Activated CD8-positive, alpha-beta T cell treated with anti-CD3 and anti-CD28 coated beads for 36 hours (primary cell): ENCODE results near the gene ARHGAP25. TPM values are rescaled to one million over a fixed set of nuclear protein-coding genes. Genes with fewer than 3 reads are reported as not detected.

Experiments
- ATAC-seq: fragments of 200-7000 bp; cut with Tn5 transposase; one replicate; pipeline ENCODE4 v1.10.0; 2021; ENCODE audit warnings: mild to moderate bottlenecking, moderate library complexity
- CTCF ChIA-PET: fragments of 350-600 bp; sonication (Branson Sonifier 250); formaldehyde crosslinking; loops from one replicate; lab custom pipeline; 2021; ENCODE audit warnings: antibody characterized with exemption; lab: Charles Lee
- POLR2A ChIA-PET: fragments of 350-600 bp; sonication (Branson Sonifier 250); formaldehyde crosslinking; loops from one replicate; lab custom pipeline; 2021; ENCODE audit warnings: antibody characterized with exemption; lab: Charles Lee
- DNase-seq: peaks from one replicate; pipeline ENCODE4 v3.0.0-alpha.2; 2020
- H3K27ac Mint-ChIP-seq: one replicate; pipeline ENCODE4 v1.8.0; 2021; ENCODE audit warnings: mild to moderate bottlenecking, mixed read lengths
- H3K27me3 Mint-ChIP-seq: one replicate; pipeline ENCODE4 v1.8.0; 2021; ENCODE audit warnings: mixed read lengths
- H3K36me3 Mint-ChIP-seq: one replicate; pipeline ENCODE4 v1.8.0; 2021; ENCODE audit warnings: low read depth, mixed read lengths
- H3K4me1 Mint-ChIP-seq: one replicate; pipeline ENCODE4 v1.8.0; 2021; ENCODE audit warnings: low read depth, mixed read lengths
- H3K4me3 Mint-ChIP-seq: one replicate; pipeline ENCODE4 v1.8.0; 2021; ENCODE audit warnings: mild to moderate bottlenecking, moderate library complexity, mixed read lengths
- H3K9me3 Mint-ChIP-seq: one replicate; pipeline ENCODE4 v1.8.0; 2021; ENCODE audit warnings: mixed read lengths
- CTCF ChIP-seq: fragments of 200-600 bp; IDR thresholded peaks from one replicate; pipeline ENCODE4 v1.8.0; 2022; ENCODE audit warnings: antibody characterized with exemption, mild to moderate bottlenecking
- intact Hi-C: fragments of 100-400 bp; cut with micrococcal nuclease; formaldehyde crosslinking; loops from one replicate; pipeline ENCODE4 v1.10.0; 2022
- total RNA-seq, 2 experiments: library from RNA; stranded (reverse); gene quantifications; one replicate each; pipeline ENCODE4 v1.2.3, GENCODE V29; 2021

Gene ARHGAP25
- total RNA-seq, 2 experiments from 2014 or later = 59.3 to 61.5 TPM

- H3K27ac Mint-ChIP-seq = peak overlapping the region; percentile 99
- peak overlapping the region; percentile 75 for H3K4me3 Mint-ChIP-seq
- H3K9me3 Mint-ChIP-seq = no peaks in the 10 kb centered on the region
- peaks cover 84% of the 10 kb centered on the region for H3K4me1 Mint-ChIP-seq
- ATAC-seq (no peak), DNase-seq (peak; percentile 35)
- POLR2A ChIA-PET = interaction anchor here (0.8 to 2.8 kb wide), 7 partner anchors 9 to 54 kb away, joined by 3 to 11 read pairs (median 3); partner anchors contain the start of gene ARHGAP25
- H3K36me3 Mint-ChIP-seq = peaks cover 60% of the 10 kb centered on the region
- no peak for TF ChIP-seq CTCF
- intact Hi-C loops = no loop called here
- CTCF ChIA-PET = interaction anchor here (1.1 to 3.4 kb wide), 15 partner anchors 9 to 312 kb away, joined by 3 to 35 read pairs (median 4); no protein-coding TSS in a partner anchor
- no peaks in the 10 kb centered on the region for H3K27me3 Mint-ChIP-seq
These were observed 40.7 kb downstream of the ARHGAP25 start for GRCh38 chr2:68775272-68775842.

DNA sequence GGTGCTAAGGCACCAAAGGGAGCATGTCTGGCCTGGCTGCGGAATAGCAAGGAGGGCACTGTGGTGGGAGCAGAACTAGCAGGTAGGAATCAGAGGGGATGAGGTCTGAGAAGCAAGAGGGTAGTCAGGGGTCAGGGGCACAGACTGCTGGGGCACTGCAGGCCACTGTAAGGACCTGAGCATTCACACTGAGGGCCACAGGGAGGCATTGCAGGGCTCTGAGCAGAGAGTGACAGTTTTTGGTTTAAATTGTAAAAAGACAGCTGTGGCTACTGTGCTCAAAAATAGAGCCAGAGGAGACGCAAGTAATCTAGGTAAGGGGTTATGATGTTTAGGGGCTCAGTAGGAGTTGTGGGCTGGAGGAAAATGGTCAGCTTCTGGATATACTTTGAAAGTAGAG, 41.5 kb downstream of the ARHGAP25 start:
- no peak for DNase-seq
- no peaks in the 10 kb centered on the region for H3K27me3 Mint-ChIP-seq
- peaks cover 84% of the 10 kb centered on the region for H3K4me1 Mint-ChIP-seq
- no peak for ATAC-seq
- CTCF ChIA-PET = interaction anchor here (0.7 to 3.4 kb wide), 16 partner anchors 9 to 313 kb away, joined by 3 to 35 read pairs (median 5); no protein-coding TSS in a partner anchor
- intact Hi-C loops = no loop called here
- peak overlapping the region; percentile 99 for H3K27ac Mint-ChIP-seq
- H3K9me3 Mint-ChIP-seq = no peaks in the 10 kb centered on the region
- TF ChIP-seq CTCF = peak; percentile 33
- POLR2A ChIA-PET = interaction anchor here (0.6 to 2.8 kb wide), 7 partner anchors 10 to 159 kb away, joined by 3 to 11 read pairs (median 4); no protein-coding TSS in a partner anchor
- H3K36me3 Mint-ChIP-seq = peaks cover 65% of the 10 kb centered on the region
- peak overlapping the region; percentile 75 for H3K4me3 Mint-ChIP-seq

- Mint-ChIP-seq H3K27me3 (no peaks in the 10 kb centered on the region), H3K36me3 (peaks cover 62% of the 10 kb centered on the region), H3K4me1 (peaks cover 64% of the 10 kb centered on the region), H3K9me3 (no peaks in the 10 kb centered on the region), H3K4me3 (peak overlapping the region; percentile 26), H3K27ac (peak overlapping the region; percentile 84)
- intact Hi-C loops = no loop called here
- DNase-seq (no peak), ATAC-seq (no peak)
- CTCF ChIA-PET = interaction anchor here (1.0 to 2.5 kb wide), 10 partner anchors 9 to 59 kb away, joined by 3 to 8 read pairs (median 6); no protein-coding TSS in a partner anchor
- no peak for TF ChIP-seq CTCF
- POLR2A ChIA-PET = interaction anchor here (0.8 to 1.8 kb wide), 8 partner anchors 8 to 42 kb away, joined by 3 to 9 read pairs (median 4); no protein-coding TSS in a partner anchor
These were observed 45.0 kb downstream of the ARHGAP25 start for GRCh38 chr2:68779595-68779994.

DNA sequence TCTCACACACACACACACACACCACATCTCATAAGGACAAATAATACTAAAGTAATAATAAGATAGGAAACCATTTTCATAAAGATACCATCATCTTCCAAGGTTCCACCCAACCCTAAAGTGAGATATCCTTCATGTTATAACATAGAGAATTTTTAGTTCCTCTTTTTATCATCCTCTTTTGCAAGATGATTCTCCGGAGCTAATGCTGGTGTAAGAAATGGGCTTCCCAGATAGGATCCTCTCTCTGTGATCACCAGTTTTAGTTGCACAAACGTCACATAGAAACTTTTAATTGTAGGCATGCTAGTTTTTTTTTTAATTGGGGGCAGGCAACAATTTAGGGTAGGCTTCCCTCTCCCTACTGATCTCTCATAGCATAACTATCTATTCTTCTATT, 49.6 kb downstream of the ARHGAP25 start:
- DNase-seq (no peak), ATAC-seq (no peak)
- Mint-ChIP-seq H3K27ac (no peak overlapping the region), H3K9me3 (no peaks in the 10 kb centered on the region), H3K4me1 (peaks cover 33% of the 10 kb centered on the region), H3K36me3 (peaks cover 43% of the 10 kb centered on the region), H3K4me3 (no peak overlapping the region), H3K27me3 (no peaks in the 10 kb centered on the region)
- ChIA-PET POLR2A (interaction anchor here (1.4 kb wide), 1 partner anchor 14 kb away, joined by 4 read pairs; no protein-coding TSS in a partner anchor), CTCF (interaction anchor here (1.3 to 7.1 kb wide), 4 partner anchors 8 to 296 kb away, joined by 3 to 44 read pairs (median 6); no protein-coding TSS in a partner anchor)
- intact Hi-C loops = no loop called here
- no peak for TF ChIP-seq CTCF

GRCh38 chr2:68784915-68785314, 50.3 kb downstream of the ARHGAP25 start:
- no peaks in the 10 kb centered on the region for H3K9me3 Mint-ChIP-seq
- DNase-seq (peak; percentile 38), ATAC-seq (peak; percentile 45)
- CTCF ChIA-PET = interaction anchor here (1.2 to 7.1 kb wide), 6 partner anchors 9 to 321 kb away, joined by 3 to 44 read pairs (median 4); no protein-coding TSS in a partner anchor
- peaks cover 43% of the 10 kb centered on the region for H3K36me3 Mint-ChIP-seq
- H3K4me3 Mint-ChIP-seq = no peak overlapping the region
- no peaks in the 10 kb centered on the region for H3K27me3 Mint-ChIP-seq
- TF ChIP-seq CTCF = no peak
- POLR2A ChIA-PET = interaction anchor here (1.4 kb wide), 1 partner anchor 15 kb away, joined by 4 read pairs; no protein-coding TSS in a partner anchor
- H3K4me1 Mint-ChIP-seq = peaks cover 34% of the 10 kb centered on the region
- H3K27ac Mint-ChIP-seq = no peak overlapping the region
- intact Hi-C loops = no loop called here
